Caco-2 (cell line): ENCODE data around the gene F2RL2. TPM values are rescaled to one million over a fixed set of nuclear protein-coding genes. Genes with fewer than 3 reads are reported as not detected.

Experiments used
- BruUV-seq: library from RNA; stranded (reverse); fragments of 400-500 nt; replicated peaks from 2 replicates; lab custom pipeline; 2021; lab: Mats Ljungman, UMichigan
- CTCF ChIA-PET: fragments of 300-600 bp; sonication (Branson Sonifier 250); formaldehyde crosslinking; loops from one replicate; lab custom pipeline; 2022; ENCODE audit warnings: antibody characterized with exemption; lab: Charles Lee
- POLR2A ChIA-PET: fragments of 300-600 bp; sonication (Branson Sonifier 250); formaldehyde crosslinking; loops from one replicate; lab custom pipeline; 2022; ENCODE audit warnings: antibody characterized with exemption; lab: Charles Lee
- DNase-seq, 2 experiments: peaks; one replicate each; pipeline versions ENCODE4 v3.0.0 to v3.0.0-alpha.2; 2020 to 2022
- H3K27me3 ChIP-seq: replicated peaks from 2 replicates; pipeline ENCODE4 v1.6.0; 2011; ENCODE audit warnings: low read length; ENCODE audit not compliant: control insufficient read depth, insufficient read depth
- H3K36me3 ChIP-seq: 2 replicates; pipeline ENCODE4 v1.5.1; 2011; ENCODE audit warnings: low read length; ENCODE audit not compliant: control insufficient read depth, insufficient read depth
- H3K4me1 ChIP-seq: fragments of 250-450 bp; sonication (Bioruptor Pico); 2 replicates; pipeline ENCODE4 v1.5.1; 2020; ENCODE audit warnings: mild to moderate bottlenecking
- H3K4me3 ChIP-seq: 2 replicates; pipeline ENCODE4 v1.5.1; 2011; ENCODE audit warnings: low read depth, mild to moderate bottlenecking, control low read depth, low read length
- H3K9me3 ChIP-seq: fragments of 250-450 bp; sonication (Bioruptor Pico); 2 replicates; pipeline ENCODE4 v1.5.1; 2020; ENCODE audit warnings: mild to moderate bottlenecking, moderate library complexity
- H3K27ac Mint-ChIP-seq: one replicate; pipeline ENCODE4 v1.8.0; 2022; ENCODE audit warnings: mixed read lengths; ENCODE audit not compliant: unreplicated experiment
- H3K27me3 Mint-ChIP-seq: one replicate; pipeline ENCODE4 v1.8.0; 2022; ENCODE audit warnings: mixed read lengths; ENCODE audit not compliant: insufficient read depth, unreplicated experiment
- H3K36me3 Mint-ChIP-seq: one replicate; pipeline ENCODE4 v1.8.0; 2022; ENCODE audit warnings: mild to moderate bottlenecking, mixed read lengths; ENCODE audit not compliant: insufficient read depth, unreplicated experiment
- H3K4me1 Mint-ChIP-seq: one replicate; pipeline ENCODE4 v1.8.0; 2022; ENCODE audit warnings: low read depth, mixed read lengths; ENCODE audit not compliant: unreplicated experiment
- H3K4me3 Mint-ChIP-seq: one replicate; pipeline ENCODE4 v1.8.0; 2022; ENCODE audit warnings: mild to moderate bottlenecking, moderate library complexity, mixed read lengths; ENCODE audit not compliant: unreplicated experiment
- H3K9me3 Mint-ChIP-seq: one replicate; pipeline ENCODE4 v1.8.0; 2022; ENCODE audit warnings: mixed read lengths; ENCODE audit not compliant: unreplicated experiment
- intact Hi-C: fragments of 100-400 bp; cut with micrococcal nuclease; formaldehyde crosslinking; loops from one replicate; pipeline ENCODE4 v1.10.0; 2022; ENCODE audit not compliant: unreplicated experiment
- total RNA-seq: library from RNA; stranded (reverse); gene quantifications from 2 replicates; pipeline ENCODE4 v1.2.3, GENCODE V29; 2022
- TF ChIP-seq, protein P1 (sequence below), 2 experiments: fragments of 200-600 bp in 1 of 2; IDR thresholded peaks; 1 replicate in 1 of 2; 2 replicates in 1 of 2; pipeline versions ENCODE4 v1.5.1 to v1.8.0; 2011 to 2022; ENCODE audit warnings: antibody characterized with exemption in 1 of 2, control low read depth in 1 of 2, inconsistent platforms in 1 of 2, low read depth in 1 of 2, low read length in 1 of 2, mild to moderate bottlenecking in 1 of 2, moderate library complexity in 1 of 2; ENCODE audit not compliant: insufficient read depth in 1 of 2, severe bottlenecking in 1 of 2, unreplicated experiment in 1 of 2

Gene F2RL2
- total RNA-seq, 1 experiment from 2014 or later: not detected

DNA sequence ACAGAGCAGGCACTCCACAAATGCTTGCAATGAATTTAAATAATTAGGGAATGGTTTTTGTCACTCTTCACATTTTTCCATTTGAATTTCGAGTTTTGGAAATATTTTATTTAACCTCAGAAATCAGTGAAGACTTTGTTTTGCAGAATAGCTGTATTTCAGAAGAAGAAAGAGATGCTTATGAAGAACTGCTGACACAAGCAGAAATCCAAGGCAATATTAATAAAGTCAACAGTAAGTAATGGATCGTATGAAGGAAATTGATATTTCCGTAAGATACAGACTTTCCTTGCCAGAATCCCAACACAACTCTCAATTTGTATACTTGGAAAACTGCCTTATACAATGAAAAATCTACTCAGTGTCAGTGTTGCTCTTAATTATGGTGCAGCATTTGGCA, 30.5 kb downstream of the F2RL2 start:
- Mint-ChIP-seq H3K27me3 (no peaks in the 10 kb centered on the region), H3K4me1 (no peaks in the 10 kb centered on the region), H3K4me3 (no peak overlapping the region), H3K36me3 (peaks cover 56% of the 10 kb centered on the region), H3K9me3 (no peaks in the 10 kb centered on the region), H3K27ac (no peak overlapping the region)
- H3K9me3 ChIP-seq: no peaks in the 10 kb centered on the region
- TF ChIP-seq, protein P1, sequence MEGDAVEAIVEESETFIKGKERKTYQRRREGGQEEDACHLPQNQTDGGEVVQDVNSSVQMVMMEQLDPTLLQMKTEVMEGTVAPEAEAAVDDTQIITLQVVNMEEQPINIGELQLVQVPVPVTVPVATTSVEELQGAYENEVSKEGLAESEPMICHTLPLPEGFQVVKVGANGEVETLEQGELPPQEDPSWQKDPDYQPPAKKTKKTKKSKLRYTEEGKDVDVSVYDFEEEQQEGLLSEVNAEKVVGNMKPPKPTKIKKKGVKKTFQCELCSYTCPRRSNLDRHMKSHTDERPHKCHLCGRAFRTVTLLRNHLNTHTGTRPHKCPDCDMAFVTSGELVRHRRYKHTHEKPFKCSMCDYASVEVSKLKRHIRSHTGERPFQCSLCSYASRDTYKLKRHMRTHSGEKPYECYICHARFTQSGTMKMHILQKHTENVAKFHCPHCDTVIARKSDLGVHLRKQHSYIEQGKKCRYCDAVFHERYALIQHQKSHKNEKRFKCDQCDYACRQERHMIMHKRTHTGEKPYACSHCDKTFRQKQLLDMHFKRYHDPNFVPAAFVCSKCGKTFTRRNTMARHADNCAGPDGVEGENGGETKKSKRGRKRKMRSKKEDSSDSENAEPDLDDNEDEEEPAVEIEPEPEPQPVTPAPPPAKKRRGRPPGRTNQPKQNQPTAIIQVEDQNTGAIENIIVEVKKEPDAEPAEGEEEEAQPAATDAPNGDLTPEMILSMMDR (IDR thresholded peaks at IDR 0.05; ENCODE audit: insufficient read depth in 1 of 2, low read depth in 1 of 2, low read length in 1 of 2, severe bottlenecking in 1 of 2, unreplicated experiment in 1 of 2): no peak
- ChIA-PET POLR2A (no interaction called here), CTCF (no interaction called here)
- DNase-seq: no peak
- no TSS peak for BruUV-seq
- intact Hi-C loops: no loop called here
- H3K4me1 ChIP-seq: no peaks in the 10 kb centered on the region
- no peaks in the 10 kb centered on the region for H3K27me3 ChIP-seq
- no peak overlapping the region for H3K4me3 ChIP-seq
- no peaks in the 10 kb centered on the region; the same call in 1 of the 2 replicates for H3K36me3 ChIP-seq

DNA sequence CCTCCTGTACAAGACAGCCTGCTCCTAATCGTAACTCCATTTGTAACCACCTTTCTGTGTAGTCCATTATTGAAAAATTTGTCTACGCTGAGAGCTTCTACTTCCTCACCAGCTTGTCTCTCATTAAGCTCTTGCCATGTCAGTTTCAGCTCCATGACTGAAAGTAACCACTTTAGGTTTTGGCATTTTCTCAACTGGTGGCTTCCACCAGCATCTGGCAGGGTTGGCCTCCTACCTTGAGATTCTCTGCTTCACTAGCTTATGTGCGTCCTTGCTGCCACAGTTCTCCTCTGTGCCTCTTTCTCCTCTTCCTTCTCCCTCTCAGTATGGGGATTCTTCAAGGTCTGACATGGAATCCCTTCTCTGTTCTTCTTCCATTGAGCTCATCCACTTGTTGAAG, 31.8 kb downstream of the F2RL2 start:
- no peaks in the 10 kb centered on the region for H3K4me1 ChIP-seq
- ChIA-PET CTCF (no interaction called here), POLR2A (no interaction called here)
- H3K36me3 ChIP-seq: no peaks in the 10 kb centered on the region; the same call in 1 of the 2 replicates
- H3K4me3 Mint-ChIP-seq: no peak overlapping the region
- TF ChIP-seq, protein P1 (IDR thresholded peaks at IDR 0.05; ENCODE audit: insufficient read depth in 1 of 2, low read depth in 1 of 2, low read length in 1 of 2, severe bottlenecking in 1 of 2, unreplicated experiment in 1 of 2): no peak
- H3K4me1 Mint-ChIP-seq: no peaks in the 10 kb centered on the region
- no peaks in the 10 kb centered on the region for H3K9me3 Mint-ChIP-seq
- H3K9me3 ChIP-seq: no peaks in the 10 kb centered on the region
- intact Hi-C loops: no loop called here
- H3K27me3 Mint-ChIP-seq: no peaks in the 10 kb centered on the region
- H3K27me3 ChIP-seq: no peaks in the 10 kb centered on the region
- H3K36me3 Mint-ChIP-seq: peaks cover 52% of the 10 kb centered on the region
- BruUV-seq: no TSS peak
- no peak for DNase-seq
- no peak overlapping the region for H3K4me3 ChIP-seq
- H3K27ac Mint-ChIP-seq: no peak overlapping the region

DNA sequence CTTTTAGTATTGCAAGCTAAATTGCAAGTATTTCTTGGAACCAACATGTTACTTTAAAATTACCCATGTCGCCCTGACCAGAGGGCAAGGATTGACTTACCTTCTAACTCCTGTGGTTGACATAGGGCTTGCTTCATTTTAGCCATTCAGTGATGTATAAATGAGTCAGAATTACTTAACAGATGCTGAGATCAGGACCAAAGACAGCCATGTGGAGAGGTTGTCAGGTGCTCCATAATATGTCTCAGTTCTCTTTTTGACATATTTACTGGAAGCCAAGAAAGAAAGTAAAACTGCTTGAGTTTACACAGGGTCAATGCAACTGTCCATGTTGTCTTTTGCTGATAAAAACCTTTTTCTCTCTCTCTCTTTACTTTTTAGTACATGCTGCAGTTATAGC, 33.2 kb downstream of the F2RL2 start:
- DNase-seq: no peak
- no peak overlapping the region for H3K4me3 ChIP-seq
- H3K9me3 ChIP-seq: no peaks in the 10 kb centered on the region
- H3K4me1 Mint-ChIP-seq: peaks cover 6% of the 10 kb centered on the region
- CTCF ChIA-PET: no interaction called here
- no peaks in the 10 kb centered on the region; the same call in 1 of the 2 replicates for H3K36me3 ChIP-seq
- peaks cover 5% of the 10 kb centered on the region; the same call in 1 of the 2 replicates for H3K4me1 ChIP-seq
- BruUV-seq: no TSS peak
- TF ChIP-seq, protein P1 (IDR thresholded peaks at IDR 0.05; ENCODE audit: insufficient read depth in 1 of 2, low read depth in 1 of 2, low read length in 1 of 2, severe bottlenecking in 1 of 2, unreplicated experiment in 1 of 2): no peak
- H3K27me3 ChIP-seq: no peaks in the 10 kb centered on the region
- POLR2A ChIA-PET: no interaction called here
- no peak overlapping the region for H3K4me3 Mint-ChIP-seq
- no peaks in the 10 kb centered on the region for H3K9me3 Mint-ChIP-seq
- peaks cover 41% of the 10 kb centered on the region for H3K36me3 Mint-ChIP-seq
- intact Hi-C loops: no loop called here
- H3K27me3 Mint-ChIP-seq: no peaks in the 10 kb centered on the region
- H3K27ac Mint-ChIP-seq: no peak overlapping the region
